ENCODE measurements around the gene COCH. TPM values are rescaled to one million over a fixed set of nuclear protein-coding genes. Genes with fewer than 3 reads are reported as not detected.

Gene COCH
- 56.9 TPM for polyA plus RNA-seq (2012; ENCODE audit: insufficient read depth, insufficient read length)

DNA sequence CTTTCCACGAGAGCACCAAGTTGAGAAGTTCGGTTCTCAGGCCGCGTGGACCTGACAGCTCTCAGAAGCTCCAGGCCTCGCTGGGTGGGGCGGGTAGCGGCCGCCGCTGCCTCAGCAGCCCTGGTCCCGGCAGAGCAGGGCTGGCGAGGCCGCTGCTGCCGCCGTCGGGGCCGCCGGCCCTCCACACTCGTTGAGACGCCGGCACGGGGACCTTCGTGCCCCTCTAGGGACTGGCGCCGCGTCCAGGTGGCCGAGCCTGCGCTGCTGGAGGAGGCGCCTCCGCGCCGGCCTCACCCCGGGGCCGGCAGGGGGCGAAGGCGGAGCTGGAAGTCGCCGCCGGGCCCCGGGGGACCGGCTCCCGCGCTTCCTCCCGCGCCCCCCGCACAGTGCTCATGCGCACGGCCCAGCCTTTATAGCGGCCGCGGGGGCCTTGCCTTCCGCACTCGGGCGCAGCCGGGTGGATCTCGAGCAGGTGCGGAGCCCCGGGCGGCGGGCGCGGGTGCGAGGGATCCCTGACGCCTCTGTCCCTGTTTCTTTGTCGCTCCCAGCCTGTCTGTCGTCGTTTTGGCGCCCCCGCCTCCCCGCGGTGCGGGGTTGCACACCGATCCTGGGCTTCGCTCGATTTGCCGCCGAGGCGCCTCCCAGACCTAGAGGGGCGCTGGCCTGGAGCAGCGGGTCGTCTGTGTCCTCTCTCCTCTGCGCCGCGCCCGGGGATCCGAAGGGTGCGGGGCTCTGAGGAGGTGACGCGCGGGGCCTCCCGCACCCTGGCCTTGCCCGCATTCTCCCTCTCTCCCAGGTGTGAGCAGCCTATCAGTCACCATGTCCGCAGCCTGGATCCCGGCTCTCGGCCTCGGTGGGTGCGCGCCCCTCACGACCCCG, at the start of gene COCH:
Gene COCH, plus strand, starts transcription at position 440 of the 879 bp plus-strand sequence. Its CDS starts 380 bp downstream, at position 820.
- peak within 1 kb of the TSS; percentile 62 for H3K4me3 ChIP-seq (ENCODE audit: low read length)
- peak; percentile 41 for DNase-seq (ENCODE audit: low read depth, low spot score)

DNA sequence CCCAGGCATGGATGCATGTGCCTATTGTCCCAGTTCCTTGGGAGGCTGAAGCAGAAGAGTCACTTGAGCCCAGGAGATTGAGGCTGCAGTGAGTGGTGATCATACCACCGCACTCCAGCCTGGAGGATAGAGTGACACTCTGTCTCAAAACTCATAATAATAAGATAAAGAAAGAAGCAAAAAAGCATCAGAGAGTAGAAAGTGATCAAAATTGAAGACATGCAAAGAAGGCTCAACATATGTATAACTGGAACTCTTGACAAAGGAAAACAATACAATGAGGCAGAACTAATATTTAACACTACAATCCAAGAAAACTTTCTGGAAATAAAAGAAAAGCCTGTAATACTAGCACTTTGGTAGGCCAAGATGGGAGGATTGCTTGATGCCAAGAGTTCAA, 48.3 kb upstream of the COCH start:
- no peak for DNase-seq (ENCODE audit: low read depth, low spot score)
- H3K4me3 ChIP-seq (ENCODE audit: low read length) = no peak overlapping the region

DNA sequence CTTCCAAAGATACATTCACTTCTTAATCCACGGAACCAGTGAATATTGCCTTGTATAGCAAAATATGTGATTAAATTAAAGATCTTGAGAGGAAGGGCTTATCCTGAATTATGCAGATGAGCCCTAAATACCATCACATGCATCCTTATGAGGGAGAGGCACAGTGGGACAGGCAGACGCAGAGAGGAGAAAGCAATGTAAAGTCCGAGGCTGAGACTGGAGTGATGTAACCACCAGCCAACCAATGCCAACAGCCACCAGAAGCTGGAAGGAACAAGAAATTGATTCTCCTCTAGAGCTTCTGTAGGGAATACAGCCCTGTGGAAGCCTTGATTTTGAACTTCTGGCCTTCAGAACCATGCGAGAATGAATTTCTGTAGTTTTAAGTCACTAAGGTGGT, 44.5 kb upstream of the COCH start:
- DNase-seq (ENCODE audit: low read depth, low spot score) = no peak
- H3K4me3 ChIP-seq (ENCODE audit: low read length) = no peak overlapping the region

DNA sequence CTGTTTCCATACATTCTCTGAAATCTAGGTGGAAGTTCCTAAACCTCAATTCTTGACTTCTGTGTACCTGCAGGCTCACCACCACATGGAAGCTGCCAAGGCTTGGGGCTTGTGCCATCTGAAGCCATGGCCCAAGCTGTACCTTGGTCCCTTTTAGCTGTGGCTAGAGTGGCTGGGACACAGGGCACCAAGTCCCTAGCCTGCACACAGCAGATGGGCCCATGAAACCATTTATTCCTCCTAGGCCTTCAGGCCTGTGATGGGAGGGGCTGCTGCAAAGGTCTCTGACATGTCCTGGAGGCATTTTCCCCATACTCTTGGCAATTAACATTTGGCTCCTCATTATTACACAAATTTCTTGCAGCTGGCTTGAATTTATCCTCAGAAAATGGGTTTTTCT, 40.0 kb upstream of the COCH start:
- no peak overlapping the region for H3K4me3 ChIP-seq (ENCODE audit: low read length)
- DNase-seq (ENCODE audit: low read depth, low spot score) = no peak

DNA sequence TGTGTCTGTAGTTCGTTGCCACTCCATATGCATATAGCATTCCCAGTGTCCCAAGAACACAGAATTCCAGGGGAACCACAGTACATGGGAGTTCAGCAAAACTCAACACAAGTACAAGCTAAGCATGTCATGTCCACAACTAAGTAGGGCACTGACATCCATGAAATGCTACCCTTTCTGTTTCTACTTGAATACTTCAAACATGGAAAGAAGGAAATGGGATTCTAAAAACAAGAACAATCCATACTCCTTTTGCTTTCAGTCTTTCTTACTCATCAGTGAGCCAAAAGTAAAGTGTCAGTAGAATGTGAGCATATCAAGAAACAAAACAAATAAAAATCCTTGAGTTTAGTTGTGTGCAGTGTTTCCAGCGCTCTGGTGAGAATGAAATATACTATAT, 36.0 kb upstream of the COCH start:
- H3K4me3 ChIP-seq (ENCODE audit: low read length) = no peak overlapping the region
- DNase-seq (ENCODE audit: low read depth, low spot score) = no peak

DNA sequence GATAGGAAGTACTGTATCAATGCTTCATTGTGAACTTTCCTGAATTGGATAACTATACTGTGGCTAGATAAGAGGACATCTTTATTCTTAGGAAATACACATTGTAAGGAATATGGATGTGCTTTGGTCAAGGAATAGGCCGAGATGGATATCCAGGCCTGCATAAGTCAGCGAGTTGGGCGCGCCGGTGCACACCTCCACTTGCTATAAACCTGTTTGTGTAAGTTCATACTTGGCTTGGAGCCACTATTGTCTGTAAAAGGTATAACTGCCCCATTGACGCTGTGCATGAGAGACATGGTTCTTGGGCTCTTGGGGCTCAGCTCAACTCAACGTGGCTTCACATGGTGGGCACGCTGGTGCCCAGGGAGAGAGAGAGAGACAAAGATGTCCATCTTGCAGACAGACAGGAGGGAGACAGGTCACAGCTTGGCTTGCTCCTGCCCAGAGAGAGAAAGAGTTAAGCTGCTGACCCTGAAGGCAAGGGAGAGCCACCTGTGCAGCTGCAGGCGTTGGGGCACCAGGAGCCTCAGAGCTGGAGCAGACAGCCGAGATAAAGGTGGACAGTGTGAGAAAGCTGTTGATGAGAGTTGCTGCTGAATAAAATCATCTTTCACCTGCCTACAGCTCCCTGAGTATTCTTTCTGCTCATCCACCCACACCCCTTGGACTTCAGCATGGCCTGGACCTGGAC, 34.1 kb upstream of the COCH start:
- no peak overlapping the region for H3K4me3 ChIP-seq (ENCODE audit: low read length)
- no peak for DNase-seq (ENCODE audit: low read depth, low spot score)

DNA sequence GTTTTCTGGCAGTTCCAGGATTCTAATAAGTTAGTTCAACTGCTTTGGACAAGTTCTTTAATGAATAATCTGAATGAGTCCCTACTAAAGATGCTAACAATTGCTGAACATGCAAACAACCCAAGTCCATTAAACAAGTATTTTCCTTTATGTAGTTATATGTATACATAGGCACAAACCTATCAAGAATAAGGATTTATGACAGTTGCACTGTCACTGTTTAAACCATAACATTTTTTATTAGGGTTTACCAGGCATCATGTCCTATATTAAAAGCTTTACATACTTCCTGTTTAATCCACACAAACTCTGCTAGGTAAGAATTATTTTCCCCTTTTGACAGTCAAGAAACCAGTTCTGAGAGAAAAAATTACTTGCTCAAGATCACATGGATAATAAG, 31.9 kb upstream of the COCH start:
- H3K4me3 ChIP-seq (ENCODE audit: low read length) = no peak overlapping the region
- no peak for DNase-seq (ENCODE audit: low read depth, low spot score)

DNA sequence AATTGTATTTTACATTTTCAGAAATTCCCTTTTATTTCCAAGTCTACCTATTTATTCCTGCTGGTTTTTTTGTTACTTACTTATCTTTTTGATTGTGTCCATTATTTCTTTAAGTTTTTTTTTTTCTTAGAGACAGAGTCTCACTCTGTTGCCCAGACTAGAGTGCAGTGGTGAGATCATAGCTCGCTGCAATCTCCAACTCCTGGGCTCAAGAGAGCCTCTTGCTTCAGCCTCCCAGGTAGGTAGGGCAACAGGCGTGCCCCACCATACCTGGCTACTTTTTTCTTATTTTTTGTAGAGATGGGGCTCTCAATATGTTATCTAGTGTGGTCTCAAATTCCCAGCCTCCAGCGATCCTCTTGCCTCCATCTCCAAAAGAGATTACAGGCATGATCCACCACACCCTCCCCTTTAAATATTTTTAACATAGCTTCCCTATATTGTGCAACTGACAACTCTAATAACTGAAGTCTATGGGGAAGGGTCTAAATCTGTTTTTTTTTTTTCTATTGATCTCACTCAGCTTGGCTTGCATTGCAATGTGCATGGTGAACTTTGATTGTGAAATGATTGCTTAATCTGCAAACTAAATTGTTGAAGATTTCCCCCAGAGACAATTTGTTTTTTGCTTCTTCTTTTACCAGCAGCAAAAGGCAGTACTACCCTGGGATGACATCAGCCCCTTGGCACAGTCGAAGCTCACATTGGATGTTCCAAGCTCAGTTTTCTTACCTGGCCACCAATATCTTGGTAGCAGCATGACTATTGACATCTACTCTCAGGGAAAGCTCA, 25.7 kb upstream of the COCH start:
- no peak overlapping the region for H3K4me3 ChIP-seq (ENCODE audit: low read length)
- DNase-seq (ENCODE audit: low read depth, low spot score) = no peak

DNA sequence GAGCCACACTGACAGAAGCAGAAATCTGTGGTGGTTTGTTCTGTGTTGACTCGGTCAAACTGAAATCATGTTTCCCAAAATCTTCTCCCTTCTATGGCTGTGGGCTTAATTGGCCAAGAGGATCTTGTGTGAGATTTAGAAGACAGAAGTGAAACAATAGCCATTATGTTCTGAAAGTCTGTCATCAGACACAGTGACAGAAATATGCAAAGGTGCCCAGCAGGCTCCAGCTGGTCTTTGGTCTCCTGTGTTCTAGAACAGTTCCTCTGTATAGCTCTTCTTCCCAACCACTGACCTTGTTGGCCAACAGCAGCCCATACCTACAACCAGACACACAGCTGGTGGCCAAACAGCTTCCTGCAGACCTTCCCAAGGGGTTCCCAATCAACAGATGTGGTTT, 25.0 kb upstream of the COCH start:
- DNase-seq (ENCODE audit: low read depth, low spot score) = no peak
- no peak overlapping the region for H3K4me3 ChIP-seq (ENCODE audit: low read length)

DNA sequence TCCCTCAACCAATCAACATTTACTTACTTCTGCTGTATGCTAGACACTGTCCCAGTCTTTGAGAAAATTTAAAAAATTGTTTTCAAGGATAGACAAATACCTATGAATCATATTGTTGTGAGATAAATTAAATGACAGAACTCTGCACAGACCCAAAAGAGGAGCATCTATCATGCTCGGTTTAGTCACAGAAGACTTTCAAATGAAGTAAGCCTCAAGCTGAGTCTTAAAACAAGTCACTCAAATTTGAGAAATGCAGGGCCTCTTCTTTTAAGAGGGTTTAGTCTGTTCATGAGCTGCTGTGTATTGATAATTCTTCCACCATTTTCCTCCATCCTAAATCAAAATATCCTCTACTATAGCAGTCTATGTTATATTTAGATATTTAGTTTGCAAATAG, 24.4 kb upstream of the COCH start:
- DNase-seq (ENCODE audit: low read depth, low spot score) = no peak
- no peak overlapping the region for H3K4me3 ChIP-seq (ENCODE audit: low read length)

DNA sequence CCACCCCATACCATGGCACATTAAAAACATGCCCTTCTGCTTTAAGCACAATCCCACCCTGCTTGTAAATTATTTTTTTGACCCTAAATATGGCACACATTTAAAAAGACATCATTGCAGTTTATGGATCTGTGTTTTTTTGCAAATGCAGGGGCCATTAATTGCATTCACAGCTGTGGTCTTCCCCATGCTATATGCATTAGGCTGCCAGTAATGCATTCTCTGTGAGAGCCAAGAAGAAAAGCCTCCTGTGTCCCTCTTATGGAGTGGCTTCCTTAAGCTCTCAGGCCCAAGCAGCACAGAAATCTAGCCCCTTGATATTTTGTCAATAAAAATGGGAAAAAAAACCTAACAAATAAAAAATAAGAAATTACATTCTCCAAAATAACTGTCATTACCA, 20.4 kb upstream of the COCH start:
- no peak overlapping the region for H3K4me3 ChIP-seq (ENCODE audit: low read length)
- no peak for DNase-seq (ENCODE audit: low read depth, low spot score)

DNA sequence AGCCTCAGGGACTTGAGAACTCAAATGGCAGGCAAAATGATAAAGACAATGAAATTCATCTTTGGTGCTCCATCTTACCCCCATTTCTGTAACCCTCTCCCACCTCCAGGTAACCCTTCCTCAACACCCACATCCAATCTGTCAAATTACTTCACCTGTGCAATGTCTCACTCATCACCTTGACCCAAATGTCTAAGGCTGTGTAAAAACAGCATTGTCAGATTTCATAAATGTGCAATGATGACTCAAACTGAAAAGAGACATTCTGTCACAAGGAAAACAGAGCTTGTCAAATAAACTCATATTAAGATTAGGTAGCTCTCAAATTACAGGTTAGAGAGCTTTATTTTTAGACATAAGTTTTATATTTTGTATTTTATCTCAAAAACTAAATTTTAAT, 19.9 kb upstream of the COCH start:
- DNase-seq (ENCODE audit: low read depth, low spot score) = no peak
- H3K4me3 ChIP-seq (ENCODE audit: low read length) = no peak overlapping the region

DNA sequence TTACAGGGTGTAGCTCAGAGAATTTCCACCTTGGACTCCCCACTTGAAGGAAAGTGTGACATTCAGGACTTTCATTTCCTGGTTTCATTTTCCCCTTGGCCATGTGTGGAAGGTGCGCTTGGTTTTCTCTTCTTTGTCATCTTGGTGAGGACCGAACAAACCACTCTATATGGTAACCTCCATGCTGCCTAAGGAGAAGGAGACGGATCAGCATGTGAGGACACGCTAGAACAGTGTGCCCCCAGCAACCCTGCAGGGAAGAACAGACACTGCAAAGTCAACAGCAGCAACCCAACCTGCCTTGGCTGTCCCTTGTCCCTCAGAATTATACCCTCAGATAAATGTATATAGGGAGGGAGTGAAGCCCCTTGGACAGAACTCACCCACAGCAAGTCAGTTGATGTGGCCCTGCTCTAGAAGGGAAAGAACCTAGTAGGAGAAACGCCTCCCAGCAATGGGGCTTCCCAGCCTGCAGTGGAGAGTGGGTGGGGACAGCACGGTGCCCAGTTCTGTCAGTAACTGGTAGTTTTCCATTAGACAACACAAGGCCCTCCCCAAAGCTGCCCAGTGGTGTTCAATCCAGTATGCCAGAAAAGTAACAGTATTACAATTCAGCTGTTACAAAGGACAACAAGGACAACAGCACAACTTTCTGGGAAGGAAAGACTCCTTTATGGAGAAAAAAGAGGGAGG, 18.9 kb upstream of the COCH start:
- no peak overlapping the region for H3K4me3 ChIP-seq (ENCODE audit: low read length)
- no peak for DNase-seq (ENCODE audit: low read depth, low spot score)

DNA sequence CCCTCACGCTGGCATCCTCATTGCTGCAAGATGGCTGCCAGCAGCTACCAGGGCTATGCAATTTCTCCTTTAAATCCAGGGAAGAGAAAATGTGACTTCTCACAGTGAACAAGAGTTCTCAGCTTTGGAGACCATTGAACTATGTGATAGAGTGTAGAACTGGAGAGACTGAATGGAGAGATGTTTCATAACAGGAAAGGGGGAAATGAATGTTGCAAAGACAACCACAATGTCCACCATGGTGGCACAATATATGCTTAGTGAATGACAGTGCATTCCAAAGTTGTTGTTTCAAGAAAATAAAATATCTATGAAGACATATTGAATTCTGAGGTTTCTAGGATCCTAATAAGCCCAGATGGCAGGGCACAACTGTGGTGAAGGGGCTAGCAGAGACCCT, 13.2 kb upstream of the COCH start:
- no peak overlapping the region for H3K4me3 ChIP-seq (ENCODE audit: low read length)
- DNase-seq (ENCODE audit: low read depth, low spot score) = no peak

DNA sequence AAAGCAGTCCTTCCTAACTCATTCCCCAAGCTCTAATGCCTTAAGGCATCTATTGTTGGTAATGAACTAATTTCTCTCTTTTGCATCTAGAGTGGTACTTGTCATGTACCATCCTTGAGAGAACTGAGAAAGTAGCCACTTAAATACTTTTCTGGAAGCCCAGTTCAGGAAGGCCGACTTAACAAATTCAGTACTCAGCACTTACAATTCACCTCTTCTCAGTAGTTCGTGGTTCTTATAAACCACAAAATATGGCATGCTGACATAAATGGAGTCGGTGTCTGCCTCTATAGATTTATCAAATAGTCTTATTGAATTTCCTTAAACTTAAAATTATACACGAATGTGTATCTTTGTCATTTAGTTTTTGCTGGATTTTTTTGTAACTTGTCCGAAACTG, 9.4 kb upstream of the COCH start:
- no peak for DNase-seq (ENCODE audit: low read depth, low spot score)
- H3K4me3 ChIP-seq (ENCODE audit: low read length) = no peak overlapping the region

DNA sequence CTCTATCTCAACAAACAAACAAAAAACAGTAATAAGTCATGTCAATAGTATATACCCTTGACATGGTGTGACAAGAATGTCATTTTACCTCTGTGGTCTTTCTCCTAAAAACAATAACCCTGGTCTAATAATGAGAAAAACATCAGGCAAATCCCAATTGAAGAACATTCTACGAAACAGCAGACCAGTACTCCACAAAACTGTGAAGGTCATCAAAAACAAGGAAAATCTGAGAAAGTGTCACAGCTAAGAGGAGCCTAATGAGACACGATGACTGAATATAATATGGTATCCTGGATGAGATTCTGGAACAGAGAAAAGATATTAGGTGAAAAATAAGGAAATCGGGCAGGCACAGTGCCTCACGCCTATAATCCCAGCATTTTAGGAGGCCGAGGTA, 5.6 kb upstream of the COCH start:
- no peak overlapping the region for H3K4me3 ChIP-seq (ENCODE audit: low read length)
- no peak for DNase-seq (ENCODE audit: low read depth, low spot score)

DNA sequence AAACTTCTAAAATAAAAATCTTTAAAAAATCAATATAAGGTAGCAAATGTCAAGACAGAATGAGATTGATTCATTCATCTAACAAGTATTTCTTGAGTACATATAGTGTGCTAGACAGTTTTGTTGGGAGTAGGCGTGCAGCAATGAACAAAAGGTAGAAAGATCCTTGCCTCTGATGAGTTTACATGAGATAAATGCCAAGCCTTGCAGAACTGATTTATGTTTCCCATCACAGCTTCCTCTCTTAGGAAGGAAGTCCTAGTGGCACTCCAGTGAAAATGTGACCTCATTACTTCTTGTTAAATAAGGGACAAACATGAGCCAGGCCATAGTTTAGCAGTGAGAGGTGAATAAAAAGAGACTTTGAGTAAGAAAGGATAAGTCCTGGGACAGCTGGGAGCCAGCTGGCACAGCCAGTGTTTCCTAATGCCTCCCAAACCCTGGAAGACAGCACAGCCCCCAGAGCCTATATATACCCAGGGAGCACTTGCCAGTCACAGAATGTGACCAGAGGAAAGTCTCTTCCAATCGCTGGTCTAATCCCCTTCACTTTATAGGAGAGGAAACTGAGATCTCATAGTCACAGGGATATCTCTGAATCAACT, 4.7 kb upstream of the COCH start:
- DNase-seq (ENCODE audit: low read depth, low spot score) = no peak
- H3K4me3 ChIP-seq (ENCODE audit: low read length) = no peak overlapping the region

DNA sequence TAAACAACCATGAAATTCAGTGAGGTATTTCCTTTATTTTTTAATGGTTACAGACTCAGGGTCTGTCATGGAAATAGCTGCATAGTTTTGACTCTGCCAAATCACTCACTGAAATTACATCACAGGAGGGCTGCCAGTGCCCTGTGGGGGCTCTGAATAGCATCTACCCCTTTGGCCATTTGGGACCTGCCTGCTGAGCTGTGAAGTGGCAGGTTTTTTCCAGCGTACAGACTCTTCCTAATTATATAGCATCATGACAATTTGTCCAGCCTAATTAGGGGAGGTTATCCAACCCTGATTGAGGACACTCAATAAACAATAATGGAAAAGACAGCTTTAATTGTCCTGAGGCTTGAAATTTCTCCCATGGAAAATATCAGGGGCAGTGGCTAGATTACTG, 1.8 kb upstream of the COCH start:
- no peak overlapping the region for H3K4me3 ChIP-seq (ENCODE audit: low read length)
- DNase-seq (ENCODE audit: low read depth, low spot score) = no peak
